Testis (tissue), 2 donors: ENCODE results near the gene EHD4.

Experiments
- POLR2A ChIP-seq: fragments of 450-650 bp; IDR thresholded peaks from one replicate; pipeline ENCODE4 v1.6.1; 2017; ENCODE audit warnings: antibody characterized with exemption, mild to moderate bottlenecking, moderate library complexity
- TF ChIP-seq, protein P1 (sequence below), 3 experiments: fragments of 450-650 bp in 2 of 3; fragments of 200-600 bp in 1 of 3; sonication (generic) in 1 of 3; IDR thresholded peaks; one replicate each; pipeline ENCODE4 v1.5.1; 2016 to 2019; ENCODE audit warnings: antibody characterized with exemption in 3 of 3, mild to moderate bottlenecking in 2 of 3, moderate library complexity in 1 of 3

DNA sequence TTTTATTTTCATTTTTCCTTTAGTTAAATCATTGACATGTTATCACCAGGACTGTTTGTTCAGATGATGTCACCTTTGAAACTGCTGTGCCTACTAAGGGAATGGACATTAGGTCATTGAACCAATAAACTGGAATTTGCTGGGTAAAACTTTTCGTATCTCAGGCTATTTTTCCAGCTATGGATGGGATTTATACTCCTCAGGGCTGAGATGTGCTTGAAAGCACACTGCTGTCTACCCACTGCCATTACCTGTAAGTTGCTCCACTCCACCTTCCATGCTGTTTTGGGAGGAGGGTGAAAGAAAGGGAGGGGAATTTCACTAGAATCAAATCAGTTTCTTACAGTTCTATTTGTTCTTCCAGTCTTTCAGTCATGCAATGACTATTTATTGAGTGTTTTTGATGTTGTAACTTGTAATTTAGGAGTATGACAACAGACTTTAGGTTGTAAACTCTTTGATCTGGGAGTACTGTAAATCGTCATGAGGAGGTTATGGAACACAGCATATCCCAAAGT, 11.3 kb downstream of the EHD4 start:
- TF ChIP-seq, protein P1, sequence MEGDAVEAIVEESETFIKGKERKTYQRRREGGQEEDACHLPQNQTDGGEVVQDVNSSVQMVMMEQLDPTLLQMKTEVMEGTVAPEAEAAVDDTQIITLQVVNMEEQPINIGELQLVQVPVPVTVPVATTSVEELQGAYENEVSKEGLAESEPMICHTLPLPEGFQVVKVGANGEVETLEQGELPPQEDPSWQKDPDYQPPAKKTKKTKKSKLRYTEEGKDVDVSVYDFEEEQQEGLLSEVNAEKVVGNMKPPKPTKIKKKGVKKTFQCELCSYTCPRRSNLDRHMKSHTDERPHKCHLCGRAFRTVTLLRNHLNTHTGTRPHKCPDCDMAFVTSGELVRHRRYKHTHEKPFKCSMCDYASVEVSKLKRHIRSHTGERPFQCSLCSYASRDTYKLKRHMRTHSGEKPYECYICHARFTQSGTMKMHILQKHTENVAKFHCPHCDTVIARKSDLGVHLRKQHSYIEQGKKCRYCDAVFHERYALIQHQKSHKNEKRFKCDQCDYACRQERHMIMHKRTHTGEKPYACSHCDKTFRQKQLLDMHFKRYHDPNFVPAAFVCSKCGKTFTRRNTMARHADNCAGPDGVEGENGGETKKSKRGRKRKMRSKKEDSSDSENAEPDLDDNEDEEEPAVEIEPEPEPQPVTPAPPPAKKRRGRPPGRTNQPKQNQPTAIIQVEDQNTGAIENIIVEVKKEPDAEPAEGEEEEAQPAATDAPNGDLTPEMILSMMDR (IDR thresholded peaks at IDR 0.05), result no peak
- no peak for TF ChIP-seq POLR2A
